ENCODE results near the gene PITPNC1.
"Not testable (repeated sequence)": the region's sequence is repeated elsewhere in the genome, so short reads cannot be mapped to it uniquely, and the experiment has no call there.

PITPNC1 gene

DNA sequence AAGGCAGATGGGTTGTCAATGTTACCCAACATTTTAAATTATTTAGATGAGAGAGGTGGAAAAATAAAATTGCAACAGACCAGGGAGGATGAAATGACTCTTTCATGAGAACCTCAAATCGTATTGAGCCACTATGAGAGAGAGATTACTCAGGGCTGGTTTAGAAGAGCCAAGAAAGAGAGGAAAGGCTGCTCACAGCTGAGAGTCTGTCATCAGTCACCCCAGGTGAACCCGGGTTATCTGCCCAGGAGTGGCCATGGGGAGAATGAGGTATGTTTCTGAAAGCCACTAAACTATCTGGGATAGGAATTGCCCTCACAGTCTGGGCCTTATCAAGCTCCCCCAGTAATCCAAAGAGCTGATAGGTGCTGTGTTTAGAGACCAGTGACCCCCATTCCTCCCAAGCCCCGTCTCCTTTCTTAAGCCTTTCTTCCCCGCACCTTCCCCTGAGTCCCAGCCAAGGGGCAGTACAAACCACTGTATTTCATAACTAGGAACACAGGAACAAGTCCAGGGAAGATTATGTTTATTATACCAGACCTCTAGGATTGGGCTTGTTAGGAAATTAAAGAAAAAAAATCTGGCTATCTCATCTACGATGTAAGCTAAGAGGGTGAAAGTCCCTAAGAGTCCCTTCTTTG, 181.8 kb downstream of the PITPNC1 start:
- no peak for DNase-seq

DNA sequence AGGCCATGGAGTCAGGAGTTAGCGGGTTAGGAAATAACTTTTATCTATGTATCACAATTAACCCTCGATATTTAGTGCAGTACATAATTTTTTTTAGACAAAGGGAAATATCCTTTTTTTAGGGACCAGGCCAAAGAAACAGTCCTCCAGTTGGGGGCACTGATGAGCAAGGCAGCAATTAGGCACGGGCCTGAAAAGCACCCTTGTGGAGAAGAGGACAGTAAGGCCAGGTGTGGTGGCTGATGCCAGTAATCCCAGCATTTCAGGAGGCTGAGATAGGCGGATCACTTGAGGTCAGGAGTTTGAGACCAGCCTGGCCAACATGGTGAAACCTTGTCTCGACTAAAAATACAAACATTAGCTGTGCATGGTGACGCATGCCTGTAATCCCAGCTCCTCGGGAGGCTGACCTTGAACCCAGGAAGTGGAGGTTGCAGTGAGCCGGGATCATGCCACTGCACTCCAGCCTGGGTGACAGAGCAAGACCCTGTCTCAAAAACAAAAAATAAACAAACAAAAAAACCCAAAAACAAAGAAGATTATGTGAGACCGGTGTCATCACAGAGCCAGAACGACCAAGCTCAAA, 182.4 kb downstream of the PITPNC1 start:
- no peak for DNase-seq

DNA sequence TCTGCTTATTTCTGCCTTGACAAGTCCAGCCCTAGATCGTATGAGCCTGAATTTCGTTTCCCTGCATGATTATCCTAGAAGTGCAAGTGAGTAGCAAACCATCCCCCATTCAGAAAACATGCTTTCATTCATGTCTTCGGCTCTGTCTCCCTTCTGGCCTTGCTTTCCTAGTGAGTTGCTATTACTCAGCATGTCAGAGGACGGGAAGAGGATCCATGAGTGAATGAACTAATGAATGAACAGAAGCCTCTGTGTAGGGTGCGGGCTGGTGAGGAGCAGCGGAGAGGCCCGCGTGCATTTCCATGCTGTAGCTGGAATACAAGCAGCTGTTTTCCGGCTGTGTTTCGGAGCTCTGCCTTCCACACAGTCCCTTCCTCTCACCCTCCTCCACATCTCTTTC, 184.9 kb downstream of the PITPNC1 start:
- no peak for DNase-seq

DNA sequence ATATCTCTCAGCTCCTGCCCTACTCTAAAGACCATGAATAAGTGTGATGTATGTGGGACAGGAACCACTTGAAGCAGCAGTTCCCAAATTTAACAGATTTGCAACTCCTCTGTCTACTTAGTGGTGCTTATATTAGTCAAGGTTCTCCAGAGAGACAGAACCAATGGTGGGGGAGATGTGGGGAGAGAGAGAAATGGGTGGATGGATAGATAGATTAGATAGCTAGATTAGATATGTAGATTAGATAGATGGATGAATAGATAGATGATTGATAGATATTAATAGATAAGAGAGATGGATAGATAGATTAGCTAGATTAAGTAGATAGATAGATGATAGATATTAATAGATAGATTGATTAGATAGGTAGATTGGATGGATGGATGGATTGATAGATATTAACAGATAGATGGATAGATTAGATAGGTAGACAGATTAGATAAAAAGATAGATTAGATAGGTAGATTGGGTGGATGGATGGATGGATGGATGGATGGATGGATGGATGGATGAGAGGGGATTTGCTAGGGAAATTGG, 186.7 kb downstream of the PITPNC1 start:
- no peak for DNase-seq

DNA sequence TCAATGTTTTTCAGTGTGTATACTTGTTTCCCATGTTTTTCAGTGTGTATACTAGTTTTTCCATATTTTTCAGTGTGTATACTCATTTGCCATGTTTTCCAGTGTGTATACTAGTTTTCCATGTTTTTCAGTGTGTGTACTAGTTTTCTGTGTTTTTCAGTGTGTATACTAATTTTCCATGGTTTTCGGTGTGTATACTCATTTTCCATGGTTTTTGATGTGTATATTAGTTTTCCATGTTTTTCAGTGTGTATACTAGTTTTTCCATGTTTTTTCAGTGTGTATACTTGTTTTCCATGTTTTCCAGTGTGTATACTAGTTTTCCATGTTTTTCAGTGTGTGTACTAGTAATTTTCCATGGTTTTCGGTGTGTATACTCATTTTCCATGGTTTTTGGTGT, 188.0 kb downstream of the PITPNC1 start:
- no peak for DNase-seq

DNA sequence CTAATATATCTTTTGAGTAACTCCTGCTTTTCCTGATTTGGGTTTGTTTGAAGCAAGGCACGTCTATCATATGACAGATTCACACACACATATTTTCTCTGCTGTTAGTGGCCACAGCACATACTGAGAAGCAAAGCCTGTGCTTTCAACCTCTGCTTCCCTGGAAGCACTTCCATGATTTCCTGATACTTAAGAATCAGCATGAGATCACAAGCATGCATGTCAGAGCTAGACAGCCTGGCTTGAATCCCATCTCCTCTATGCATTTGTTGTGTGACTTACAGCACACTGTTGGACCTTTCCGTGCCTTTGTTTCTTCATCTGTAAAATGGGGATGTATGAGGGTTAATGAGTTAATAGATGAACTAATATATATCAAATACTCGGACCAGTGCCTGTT, 189.6 kb downstream of the PITPNC1 start:
- DNase-seq: no peak

DNA sequence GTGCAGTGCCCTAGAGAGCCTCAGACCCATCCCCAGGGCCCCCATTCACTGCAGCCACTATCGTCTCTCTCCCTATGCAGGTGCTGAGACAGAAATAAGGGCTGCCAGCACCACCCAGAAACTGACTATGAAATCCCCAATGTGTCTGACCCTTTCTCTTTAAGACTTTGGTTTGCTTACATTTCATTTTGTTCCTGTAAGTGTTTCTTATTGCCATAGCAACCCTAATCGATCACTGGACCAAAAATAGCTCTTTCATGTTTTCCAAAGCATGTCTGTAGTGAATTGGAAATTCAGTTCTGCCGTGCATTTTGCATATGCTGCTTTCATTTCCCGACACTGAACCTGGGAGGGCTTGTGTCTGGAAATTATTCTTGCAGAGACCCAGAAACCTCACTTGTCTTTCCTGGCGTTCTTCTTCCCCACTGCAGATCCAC, 192.0 kb downstream of the PITPNC1 start:
- DNase-seq: peak; percentile 2

DNA sequence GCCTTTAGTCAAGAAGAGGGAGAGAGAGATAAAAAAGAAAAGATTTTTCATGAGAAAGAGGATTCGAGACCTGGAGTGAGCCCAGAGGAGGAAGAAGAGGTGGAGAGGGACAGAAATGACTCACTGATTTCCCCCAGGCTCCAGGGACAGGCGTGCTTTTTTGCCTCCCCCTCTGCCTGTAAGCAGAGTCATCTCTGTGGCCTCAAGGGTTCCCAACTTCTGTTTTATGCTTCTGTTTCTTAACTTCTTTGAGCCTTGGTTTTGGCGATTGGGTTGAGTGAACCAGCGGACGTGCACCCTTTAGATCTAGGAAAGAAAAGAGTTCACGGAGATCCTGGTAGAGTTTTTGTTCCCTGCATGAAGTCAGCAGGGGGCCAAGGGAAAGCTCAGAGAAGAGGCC, 192.8 kb downstream of the PITPNC1 start:
- DNase-seq: peak; percentile 8

DNA sequence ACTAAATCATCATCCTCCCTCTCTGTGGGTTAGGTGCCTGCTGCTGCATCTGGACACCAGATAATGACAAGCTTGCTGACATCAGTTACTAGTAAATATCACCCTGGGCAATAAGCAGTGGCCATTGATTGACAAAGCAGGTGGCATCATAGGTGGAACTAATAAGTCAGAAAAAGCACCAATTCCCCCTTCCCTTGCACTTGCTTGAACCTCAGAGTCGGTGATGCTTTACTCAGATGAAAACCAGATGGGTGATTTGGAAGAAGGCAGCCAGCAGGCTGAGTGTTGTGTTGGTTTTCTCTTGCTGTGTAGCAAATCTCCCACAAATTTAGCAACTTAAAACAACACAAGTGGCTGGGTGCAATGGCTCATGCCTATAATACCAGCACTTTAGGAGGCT, 193.7 kb downstream of the PITPNC1 start:
- DNase-seq: no peak

DNA sequence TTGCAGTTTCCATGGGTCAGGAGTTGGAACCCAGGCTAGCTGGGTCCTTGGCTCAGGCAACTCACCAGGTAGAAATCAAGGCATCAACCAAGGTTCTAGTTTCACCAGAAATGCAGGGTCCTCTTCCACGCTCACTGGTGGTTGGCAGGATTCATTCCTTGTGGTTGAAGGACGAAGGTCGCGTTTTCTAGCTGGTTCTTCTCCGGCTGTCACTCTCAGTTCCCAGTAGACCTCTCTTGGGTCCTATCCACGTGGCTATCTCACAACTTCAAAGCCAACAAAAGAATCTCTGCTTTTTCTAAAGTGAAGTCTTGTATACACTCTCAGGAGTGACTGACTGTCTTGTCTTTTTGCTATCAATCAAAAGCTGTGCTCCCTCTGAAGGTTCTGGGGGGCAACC, 194.4 kb downstream of the PITPNC1 start:
- no peak for DNase-seq

DNA sequence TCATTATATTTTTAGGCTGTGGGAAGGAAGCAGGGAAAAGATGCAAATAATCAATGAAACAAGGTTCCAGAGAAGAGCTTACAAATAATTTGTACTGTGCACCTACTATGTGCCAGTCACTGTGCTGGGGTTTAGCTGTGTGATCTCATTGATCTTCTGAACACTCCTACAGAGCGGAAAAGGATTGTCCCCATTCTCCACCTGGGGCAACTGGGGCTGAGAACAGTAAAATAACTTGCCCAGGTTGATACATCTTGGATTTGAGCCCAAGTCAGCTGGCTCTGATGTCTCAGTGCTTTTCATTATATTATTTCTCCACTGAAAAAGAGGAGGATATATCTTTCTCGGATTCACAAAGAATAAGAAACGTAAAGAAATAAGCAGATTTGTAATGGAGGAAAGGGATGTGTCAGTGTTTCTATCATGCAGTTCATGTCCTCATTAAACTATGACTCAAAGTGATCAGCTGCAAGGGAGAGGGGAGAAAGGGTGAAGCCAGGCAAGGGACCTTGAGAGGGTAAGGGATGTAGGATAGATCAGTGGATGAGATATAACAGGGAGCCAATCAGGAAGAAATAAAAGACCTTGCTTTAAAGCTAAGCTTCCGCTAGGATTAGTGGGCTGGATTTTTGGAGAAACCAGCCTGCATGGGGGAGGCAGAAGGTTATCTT, 197.0 kb downstream of the PITPNC1 start:
- DNase-seq: no peak

DNA sequence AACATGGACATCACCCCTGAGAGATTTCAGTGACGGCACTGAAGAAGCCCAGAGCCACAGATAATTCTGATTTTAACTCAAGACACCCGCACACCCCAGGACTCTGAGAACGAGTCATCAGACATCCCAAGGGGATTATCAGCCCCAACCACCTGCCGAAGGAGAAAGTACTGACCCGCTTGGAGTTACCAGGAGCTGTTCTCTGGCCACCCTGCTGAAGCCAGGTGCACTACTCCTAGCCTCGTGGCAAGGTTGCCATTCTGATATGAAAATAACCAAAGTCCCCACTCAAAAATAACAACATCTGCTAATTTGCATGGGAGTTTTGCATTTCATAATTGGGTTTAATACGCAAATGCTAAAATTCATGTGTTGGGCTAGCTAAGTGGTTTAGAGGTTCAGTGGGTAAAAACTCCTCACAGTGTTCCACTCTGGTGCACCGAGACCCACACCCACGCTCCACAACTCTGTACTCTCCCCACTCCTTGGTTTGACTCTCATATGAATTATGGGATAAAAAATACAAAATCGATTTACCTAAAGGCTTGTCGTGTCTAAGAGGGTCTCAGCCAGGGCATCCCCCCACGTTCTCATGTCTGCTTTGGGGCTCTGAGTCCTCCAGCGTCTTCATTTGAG, 197.7 kb downstream of the PITPNC1 start:
- DNase-seq: no peak

DNA sequence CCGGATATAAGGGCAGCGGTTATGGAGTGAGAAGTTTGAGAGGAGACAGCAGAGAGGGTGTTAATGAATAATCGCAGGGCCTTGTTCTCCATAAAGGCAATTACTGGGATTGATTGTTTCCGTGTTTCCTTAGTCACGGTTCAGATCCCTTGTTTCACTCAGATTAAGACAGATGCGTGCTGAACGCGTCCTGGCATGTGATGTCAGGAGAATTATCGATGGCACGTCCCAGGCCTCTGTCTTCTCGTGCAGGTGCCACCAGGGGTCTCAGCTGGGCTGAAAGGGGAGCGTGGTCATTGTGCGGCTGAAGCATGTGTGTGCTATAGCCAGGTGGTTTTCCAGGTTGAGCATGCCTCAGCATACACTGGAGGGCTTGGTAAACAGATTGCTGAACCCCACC, 198.2 kb downstream of the PITPNC1 start:
- DNase-seq: no peak

DNA sequence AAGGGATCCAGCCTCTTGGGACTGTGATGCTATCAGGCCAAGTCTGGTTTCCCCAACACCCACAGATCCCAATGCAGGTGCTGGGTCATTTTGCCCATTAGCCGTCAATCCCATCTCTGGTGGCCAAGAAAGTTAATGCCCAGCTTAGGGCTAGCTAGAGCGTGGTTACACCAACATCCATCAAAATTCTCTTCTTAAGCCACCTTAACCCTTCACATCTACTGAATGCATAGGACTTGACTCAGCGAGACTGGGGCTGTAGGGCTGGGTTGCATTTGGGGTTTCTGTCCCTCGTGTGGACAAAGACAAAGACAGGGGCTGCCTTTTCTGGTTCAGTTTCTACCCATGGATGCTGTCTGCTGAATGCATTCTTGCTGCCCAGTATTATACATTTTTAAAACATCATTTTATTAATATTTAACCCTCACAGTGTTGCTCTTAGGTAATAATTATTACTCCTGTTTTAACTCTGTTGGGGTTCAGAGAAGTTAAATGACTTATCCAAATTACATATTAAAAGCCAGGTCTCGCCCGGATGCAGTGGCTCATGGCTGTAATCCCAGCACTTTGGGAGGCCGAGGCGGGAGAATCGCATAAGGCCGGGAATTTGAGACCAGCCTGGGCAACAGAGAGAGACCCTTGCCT, 199.5 kb downstream of the PITPNC1 start:
- DNase-seq: no peak

DNA sequence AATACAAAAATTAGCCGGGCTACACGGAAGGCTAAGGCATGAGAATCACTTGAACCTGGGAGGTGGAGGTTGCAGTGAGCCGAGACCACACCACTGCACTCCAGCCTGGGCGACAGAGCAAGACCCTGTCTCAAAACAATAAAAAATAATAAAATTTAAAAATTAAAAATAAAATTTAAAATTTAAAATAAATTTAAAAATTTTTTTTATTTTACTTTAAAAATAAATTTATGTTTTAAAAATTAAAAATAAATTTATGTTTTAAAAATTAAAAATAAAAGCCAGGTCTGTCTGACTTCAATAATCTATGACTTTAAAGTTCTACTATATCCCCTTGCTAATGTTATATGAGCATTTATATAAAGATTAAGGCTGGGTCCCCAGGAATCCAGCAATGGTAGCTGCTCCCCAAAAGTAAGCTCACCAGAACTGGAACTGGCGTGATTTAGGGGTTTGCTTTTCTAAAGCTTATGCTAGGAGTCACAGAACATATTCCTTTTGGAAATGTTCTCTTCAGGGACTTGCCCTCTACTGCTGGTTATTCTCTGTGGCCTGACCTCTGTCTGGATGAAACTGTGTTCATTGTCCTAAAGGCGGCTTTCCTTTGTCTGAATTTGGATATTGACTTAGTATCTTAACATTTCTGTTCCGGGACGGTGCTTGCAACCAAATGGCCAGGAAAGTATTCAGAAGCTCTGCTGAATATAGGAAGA, 200.5 kb downstream of the PITPNC1 start:
- no peak for DNase-seq

DNA sequence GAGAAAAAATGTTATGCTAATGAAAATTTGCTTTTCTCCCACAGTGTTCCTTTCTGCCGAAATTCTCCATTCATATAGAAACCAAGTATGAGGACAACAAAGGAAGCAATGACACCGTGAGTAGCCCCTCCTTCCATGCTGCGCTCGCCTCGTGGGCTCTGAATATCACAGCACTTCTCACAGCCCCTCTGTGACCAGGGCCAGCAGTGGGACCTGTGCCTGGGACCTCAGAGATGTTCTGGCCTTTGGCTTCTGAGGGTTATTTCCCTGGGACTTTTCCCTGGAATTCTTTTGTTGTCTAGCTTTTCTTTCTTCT, 201.0 kb downstream of the PITPNC1 start:
- DNase-seq: no peak

DNA sequence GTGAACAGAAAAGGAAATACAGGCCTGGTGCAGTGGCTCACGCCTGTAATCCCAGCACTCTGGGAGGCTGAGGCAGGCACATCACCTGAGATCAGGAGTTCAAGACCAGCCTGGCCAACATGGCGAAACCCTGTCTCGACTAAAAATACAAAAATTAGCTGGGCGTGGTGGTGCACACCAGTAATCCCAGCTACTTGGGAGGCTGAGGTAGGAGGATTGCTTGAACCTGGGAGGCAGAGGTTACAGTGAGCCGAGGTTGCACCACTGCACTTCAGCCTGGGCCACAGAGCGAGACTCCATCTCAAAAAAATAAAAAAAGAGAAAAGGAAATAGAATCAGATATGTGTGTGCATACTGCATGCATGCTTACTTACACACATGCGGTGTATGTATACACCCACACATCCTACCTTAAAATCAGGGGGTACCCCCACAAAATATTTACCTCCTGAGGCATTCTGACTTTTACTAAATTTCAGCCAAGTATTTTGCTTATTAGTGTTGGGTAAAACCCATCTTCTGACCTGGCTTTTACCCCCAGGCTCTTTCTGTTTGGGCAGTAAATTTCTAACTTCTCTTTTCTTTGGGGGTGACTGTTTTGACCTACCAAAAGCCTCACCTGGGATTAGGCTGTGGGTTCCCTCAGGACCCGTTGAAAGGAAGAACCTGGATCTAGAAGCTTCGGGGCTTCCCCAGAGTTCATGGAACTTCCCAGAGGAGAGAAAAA, 201.8 kb downstream of the PITPNC1 start:
- DNase-seq: not testable (repeated sequence)

DNA sequence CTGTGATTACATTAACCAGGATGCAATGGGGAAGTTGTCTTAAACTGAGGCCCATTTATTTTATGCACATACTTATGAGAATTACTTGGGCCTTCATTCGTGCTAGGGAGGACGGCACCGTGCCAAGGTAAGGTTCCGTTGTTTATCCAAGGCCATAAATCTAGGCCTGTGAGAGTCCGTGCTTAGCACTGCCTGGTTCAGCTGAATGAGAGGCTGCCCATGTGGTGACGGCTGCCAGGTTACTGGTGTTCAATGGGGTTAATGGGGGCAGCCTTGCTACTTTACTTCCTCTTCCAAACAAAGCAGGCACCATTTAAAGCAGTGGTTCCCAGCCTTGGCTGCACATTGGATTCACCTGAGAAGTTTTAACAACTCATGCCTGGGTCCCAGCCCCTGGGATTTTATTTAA, 205.6 kb downstream of the PITPNC1 start:
- no peak for DNase-seq

DNA sequence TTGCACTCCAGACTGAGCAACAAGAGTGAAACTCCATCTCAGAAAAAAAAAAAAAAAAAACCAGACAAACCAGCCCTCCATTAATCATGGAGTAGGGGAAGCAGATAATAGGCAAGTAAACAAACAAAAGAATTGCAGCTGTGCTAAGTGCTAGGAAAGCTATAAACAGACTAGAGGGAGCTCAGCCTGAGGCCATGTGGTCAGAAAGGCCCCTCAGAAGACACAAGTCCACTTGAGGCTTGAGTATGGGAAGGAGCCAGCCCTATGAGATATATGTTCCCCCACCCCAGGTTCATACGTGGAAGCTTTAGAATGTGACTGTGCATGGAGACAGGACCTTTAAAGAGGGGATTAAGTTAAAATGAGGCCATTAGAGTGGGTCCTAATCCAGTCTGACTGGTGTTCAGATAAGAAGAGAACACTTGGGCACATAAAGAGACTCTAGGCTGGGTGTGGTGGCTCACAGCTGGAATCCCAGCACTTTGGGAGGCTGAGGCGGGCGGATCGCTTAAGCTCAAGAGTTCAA, 208.1 kb downstream of the PITPNC1 start:
- no peak for DNase-seq

DNA sequence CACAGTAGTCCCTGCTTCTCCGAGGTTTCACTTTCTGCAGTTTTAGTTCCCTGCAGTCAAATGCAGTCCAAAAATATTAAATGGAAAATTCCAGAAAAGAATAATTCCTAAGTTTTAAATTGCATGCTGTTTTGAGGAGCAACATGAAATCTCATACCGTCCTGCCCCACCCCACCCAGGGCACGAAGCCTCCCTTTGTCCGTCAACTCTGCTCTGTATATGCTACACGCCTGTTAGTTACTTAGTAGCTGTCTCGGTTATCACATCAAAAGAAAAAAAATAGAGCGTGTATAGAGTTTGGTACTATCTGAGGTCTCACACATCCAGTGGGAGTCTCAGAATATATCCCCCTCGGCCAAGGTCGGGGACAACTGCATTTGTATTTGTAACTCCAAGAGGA, 211.2 kb downstream of the PITPNC1 start:
- DNase-seq: no peak

DNA sequence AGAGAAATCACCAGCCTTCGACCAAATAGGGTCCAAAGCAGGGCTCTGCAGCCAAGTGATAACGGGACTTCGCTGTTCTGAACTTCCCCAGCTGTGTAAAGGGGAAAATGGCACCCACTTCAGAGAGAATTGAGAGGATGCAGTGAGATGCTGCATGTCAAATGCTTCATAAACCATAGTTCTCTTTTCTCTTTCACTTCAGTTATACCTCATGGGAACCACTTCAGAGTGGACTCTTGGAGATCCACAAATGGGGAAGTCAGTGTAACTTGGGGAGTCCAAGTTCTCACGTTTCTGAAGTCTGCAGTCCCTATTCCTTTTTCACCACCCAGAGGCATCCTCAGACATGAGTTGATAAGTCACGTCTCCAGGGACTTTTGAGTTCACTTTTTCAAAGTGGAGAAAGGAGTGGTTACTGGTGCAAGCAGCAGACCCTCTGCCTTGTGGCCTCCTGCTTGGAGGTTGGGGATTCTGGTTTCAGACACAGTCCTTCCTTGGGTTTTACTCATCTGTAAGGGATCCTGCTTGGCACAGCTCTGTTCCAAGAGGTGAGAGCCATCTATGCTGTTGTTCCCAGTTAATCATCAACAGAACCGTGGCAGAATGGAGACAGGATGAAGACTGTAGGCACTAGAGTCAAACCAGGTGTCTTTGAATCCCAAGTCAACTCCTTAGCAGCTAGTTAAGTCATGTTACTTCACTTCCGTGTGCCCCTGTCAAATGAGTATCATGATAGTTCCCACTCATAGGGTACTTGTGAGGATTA, 217.2 kb downstream of the PITPNC1 start:
- no peak for DNase-seq

All from stimulated activated CD8-positive, alpha-beta memory T cell treated with anti-CD3 and anti-CD28 coated beads, Interleukin-4, amount 100 ng/mL, for 48 hours (primary cell).